ENCODE data around the gene TBX19. TPM values are rescaled to one million over a fixed set of nuclear protein-coding genes. Genes with fewer than 3 reads are reported as not detected.

TBX19 gene
- polyA plus RNA-seq, 5 donors: 4.4 to 8.0 (median 5.4) TPM

- DNase-seq: no peak
These were observed 39.0 kb downstream of the TBX19 start for GRCh38 chr1:168319691-168320090.

GRCh38 chr1:168320149-168320548 is 39.5 kb downstream of the TBX19 start:
- DNase-seq: no peak

- DNase-seq: peak; percentile 55 to 61
These were observed 40.2 kb downstream of the TBX19 start for GRCh38 chr1:168320800-168321450.

- DNase-seq: no peak
These were observed 41.3 kb downstream of the TBX19 start for GRCh38 chr1:168321945-168322344.

- no peak for DNase-seq
These were observed 44.2 kb downstream of the TBX19 start for GRCh38 chr1:168324745-168325425.

GRCh38 chr1:168328731-168329364 is 48.2 kb downstream of the TBX19 start:
- DNase-seq: no peak

GRCh38 chr1:168330285-168330684 is 49.6 kb downstream of the TBX19 start:
- no peak for DNase-seq

GRCh38 chr1:168331569-168331968 is 50.9 kb downstream of the TBX19 start:
- DNase-seq: no peak

- DNase-seq: no peak
These were observed 53.0 kb downstream of the TBX19 start for GRCh38 chr1:168333562-168334276.

GRCh38 chr1:168335500-168335899 is 54.8 kb downstream of the TBX19 start:
- DNase-seq: no peak

GRCh38 chr1:168338589-168339503 is 58.2 kb downstream of the TBX19 start:
- DNase-seq: no peak

- no peak for DNase-seq
These were observed 60.3 kb downstream of the TBX19 start for GRCh38 chr1:168340781-168341482.

GRCh38 chr1:168341483-168341975 is 60.9 kb downstream of the TBX19 start:
- DNase-seq: no peak

GRCh38 chr1:168342572-168343280 is 62.0 kb downstream of the TBX19 start:
- DNase-seq: peak; percentile 79 to 88

GRCh38 chr1:168343566-168343965 is 62.9 kb downstream of the TBX19 start:
- no peak for DNase-seq

- no peak for DNase-seq
These were observed 63.8 kb downstream of the TBX19 start for GRCh38 chr1:168344517-168344916.

- DNase-seq: no peak
These were observed 65.3 kb downstream of the TBX19 start for GRCh38 chr1:168345939-168346338.

- no peak for DNase-seq
These were observed 67.0 kb downstream of the TBX19 start for GRCh38 chr1:168347630-168348029.

GRCh38 chr1:168348146-168348709 is 67.6 kb downstream of the TBX19 start:
- no peak for DNase-seq

All from right lung (tissue), 5 donors.